GM18511 (cell line): ENCODE results near the gene KIF19.

ENCODE experiments used
- ATAC-seq: cut with Tn5 transposase; IDR thresholded peaks from one replicate; pipeline ENCODE4 v1.9.1; 2021; ENCODE audit warnings: mild to moderate bottlenecking, moderate library complexity; ENCODE audit not compliant: unreplicated experiment

The KIF19 gene

GRCh38 chr17:74358697-74359096, 32.7 kb downstream of the KIF19 start:
- no peak for ATAC-seq

- ATAC-seq: no peak
Measured at GRCh38 chr17:74359916-74360315, 33.9 kb downstream of the KIF19 start.

- ATAC-seq: no peak
Measured at GRCh38 chr17:74360899-74361229, 34.8 kb downstream of the KIF19 start.

- ATAC-seq: no peak
Measured at GRCh38 chr17:74361230-74362068, 35.4 kb downstream of the KIF19 start, which contains the start of gene BTBD17. BTBD17 (minus strand) TSS chr17:74361868; CDS start chr17:74361819, 49 bp downstream.

GRCh38 chr17:74362069-74362405, 36.0 kb downstream of the KIF19 start:
- no peak for ATAC-seq

GRCh38 chr17:74362810-74363498, 36.9 kb downstream of the KIF19 start:
- no peak for ATAC-seq

- no peak for ATAC-seq
Measured at GRCh38 chr17:74367206-74367605, 41.2 kb downstream of the KIF19 start, which contains the start of gene GPR142. GPR142 (plus strand) TSS chr17:74367506; CDS start chr17:74369541, 2,035 bp downstream.

- no peak for ATAC-seq
Measured at GRCh38 chr17:74368341-74369081, 42.5 kb downstream of the KIF19 start.

- no peak for ATAC-seq
Measured at GRCh38 chr17:74369221-74369620, 43.2 kb downstream of the KIF19 start.

GRCh38 chr17:74369665-74370490, 43.9 kb downstream of the KIF19 start:
- no peak for ATAC-seq

GRCh38 chr17:74371653-74372147, 45.7 kb downstream of the KIF19 start:
- no peak for ATAC-seq

GRCh38 chr17:74372426-74372825, 46.4 kb downstream of the KIF19 start:
- no peak for ATAC-seq

- ATAC-seq: no peak
Measured at GRCh38 chr17:74373838-74374606, 48.0 kb downstream of the KIF19 start.

- ATAC-seq: no peak
Measured at GRCh38 chr17:74374858-74375257, 48.8 kb downstream of the KIF19 start.

GRCh38 chr17:74379495-74380085, 53.6 kb downstream of the KIF19 start:
- peak; percentile 63 for ATAC-seq

- ATAC-seq: no peak
Measured at GRCh38 chr17:74380086-74380958, 54.3 kb downstream of the KIF19 start.

- ATAC-seq: no peak
Measured at GRCh38 chr17:74380959-74381808, 55.2 kb downstream of the KIF19 start.
